GM12878 (cell line): Measurements from ENCODE around the gene DCP1A. TPM values are rescaled to one million over a fixed set of nuclear protein-coding genes. Genes with fewer than 3 reads are reported as not detected.

Source experiments
- BCL11A ChIP-seq: IDR thresholded peaks from 2 replicates; pipeline ENCODE4 v1.6.1; 2011; ENCODE audit warnings: low read depth, low read length
- BCL3 ChIP-seq: IDR thresholded peaks from 2 replicates; pipeline ENCODE4 v1.6.1; 2011; ENCODE audit warnings: borderline replicate concordance, low read depth, mild to moderate bottlenecking, moderate library complexity, low read length; ENCODE audit not compliant: insufficient read depth, poor library complexity, severe bottlenecking
- BMI1 ChIP-seq: fragments of 450-650 bp; IDR thresholded peaks from 2 replicates; pipeline ENCODE4 v1.6.1; 2016; ENCODE audit warnings: mild to moderate bottlenecking, moderate library complexity, borderline replicate concordance
- CREB1 ChIP-seq: IDR thresholded peaks from 2 replicates; pipeline ENCODE4 v1.6.1; 2012; ENCODE audit warnings: low read depth, mild to moderate bottlenecking, inconsistent platforms
- E4F1 ChIP-seq: fragments of 450-650 bp; IDR thresholded peaks from 2 replicates; pipeline ENCODE4 v1.6.1; 2018; ENCODE audit warnings: borderline replicate concordance, mild to moderate bottlenecking; ENCODE audit not compliant: partially characterized antibody
- ESRRA ChIP-seq: IDR thresholded peaks from 2 replicates; pipeline ENCODE4 v1.6.1; 2012; ENCODE audit warnings: mild to moderate bottlenecking, low read length, improper control_type of control experiment
- HDAC6 ChIP-seq: fragments of 200-600 bp; sonication (generic); IDR thresholded peaks from one replicate; pipeline ENCODE4 v1.8.0; 2017; ENCODE audit warnings: antibody characterized with exemption; ENCODE audit not compliant: unreplicated experiment
- IKZF1 ChIP-seq: fragments of 450-650 bp; conservative IDR thresholded peaks from 2 replicates; pipeline ENCODE4 v1.6.1; 2017; ENCODE audit warnings: antibody characterized with exemption, mild to moderate bottlenecking
- IKZF2 ChIP-seq, 2 experiments: fragments of 450-650 bp; IDR thresholded peaks; 2 replicates each; pipeline ENCODE4 v1.6.1; 2017; ENCODE audit warnings: mild to moderate bottlenecking in 2 of 2, moderate library complexity in 2 of 2
- JUND ChIP-seq: IDR thresholded peaks from 2 replicates; pipeline ENCODE4 v1.6.1; 2012; ENCODE audit warnings: low read depth, mild to moderate bottlenecking, low read length, improper control_type of control experiment, moderate library complexity
- KLF5 ChIP-seq: fragments of 450-650 bp; IDR thresholded peaks from 2 replicates; pipeline ENCODE4 v1.6.1; 2014; ENCODE audit warnings: mild to moderate bottlenecking; ENCODE audit not compliant: partially characterized antibody
- MYB ChIP-seq: fragments of 150-350 bp; IDR thresholded peaks from 2 replicates; pipeline ENCODE4 v1.6.1; 2014; ENCODE audit warnings: mild to moderate bottlenecking, low read depth, low read length, borderline replicate concordance
- NBN ChIP-seq: fragments of 450-650 bp; IDR thresholded peaks from 2 replicates; pipeline ENCODE4 v1.6.1; 2016
- PAX5 ChIP-seq: IDR thresholded peaks from 2 replicates; pipeline ENCODE4 v1.6.1; 2011; ENCODE audit warnings: low read depth, low read length, borderline replicate concordance
- PAX8 ChIP-seq: fragments of 450-650 bp; IDR thresholded peaks from 2 replicates; pipeline ENCODE4 v1.6.1; 2017; ENCODE audit warnings: mild to moderate bottlenecking, moderate library complexity
- PBX3 ChIP-seq: IDR thresholded peaks from 2 replicates; pipeline ENCODE4 v1.6.1; 2011; ENCODE audit warnings: mild to moderate bottlenecking, low read depth, low read length, moderate library complexity; ENCODE audit not compliant: insufficient replicate concordance
- PML ChIP-seq: IDR thresholded peaks from 2 replicates; pipeline ENCODE4 v1.6.1; 2012; ENCODE audit warnings: low read length, inconsistent platforms
- POLR2AphosphoS2 ChIP-seq: IDR thresholded peaks from 2 replicates; pipeline ENCODE4 v1.6.1; 2011; ENCODE audit warnings: low read depth, mild to moderate bottlenecking, low read length, improper control_type of control experiment, moderate library complexity
- RAD21 ChIP-seq: IDR thresholded peaks from 2 replicates; pipeline ENCODE4 v1.6.1; 2011; ENCODE audit warnings: mild to moderate bottlenecking, low read depth, low read length, moderate library complexity; ENCODE audit not compliant: insufficient read depth
- SP1 ChIP-seq: IDR thresholded peaks from one replicate; pipeline ENCODE4 v1.6.1; 2011; ENCODE audit warnings: low read depth, low read length
- SREBF2 ChIP-seq: IDR thresholded peaks from 2 replicates; pipeline ENCODE4 v1.6.1; 2012; ENCODE audit warnings: mild to moderate bottlenecking, low read length
- TBL1XR1 ChIP-seq: IDR thresholded peaks from 2 replicates; pipeline ENCODE4 v1.6.1; 2012; ENCODE audit warnings: low read depth, low read length, improper control_type of control experiment
- TCF3 ChIP-seq: IDR thresholded peaks from 2 replicates; pipeline ENCODE4 v1.6.1; 2012; ENCODE audit warnings: low read depth, mild to moderate bottlenecking, low read length, borderline replicate concordance; ENCODE audit not compliant: insufficient read depth
- WRNIP1 ChIP-seq: IDR thresholded peaks from 2 replicates; pipeline ENCODE4 v1.6.1; 2011; ENCODE audit warnings: low read depth, low read length, improper control_type of control experiment, borderline replicate concordance
- ZNF274 ChIP-seq: IDR thresholded peaks from one replicate; pipeline ENCODE4 v1.8.0; 2011; ENCODE audit not compliant: insufficient read length, insufficient read depth
- ZNF384 ChIP-seq: IDR thresholded peaks from 2 replicates; pipeline ENCODE4 v1.6.1; 2012; ENCODE audit warnings: low read depth, mild to moderate bottlenecking, low read length, improper control_type of control experiment, borderline replicate concordance
- polyA plus RNA-seq, 11 experiments: library from polyadenylated mRNA; depleted of rRNA in 4 of 11; unstranded in 6 of 11; stranded (reverse) in 5 of 11; fragments of >200 nt; fragmentation: Nextera tagmentation in 4 of 11; fragmentation: Illumina TruSeq in 1 of 11; extraction: Ambion mirVana in 4 of 11; extraction: Trizol in 1 of 11; gene quantifications; 1 replicate in 1 of 11; 2 replicates in 10 of 11; pipeline versions ENCODE4 v1.2.1 to v1.2.3, GENCODE V29; 2011 to 2016; ENCODE audit warnings: inconsistent platforms in 2 of 11, missing spikeins in 2 of 11, low read depth in 1 of 11
- total RNA-seq, 4 experiments: library from RNA; depleted of rRNA in 3 of 4; stranded (reverse); fragments of >200 nt in 3 of 4; fragmentation: Illumina TruSeq in 1 of 4; extraction: Trizol in 1 of 4; gene quantifications; 2 replicates each; pipeline versions ENCODE4 v1.2.1 to v1.2.3, GENCODE V29; 2013 to 2021

Gene DCP1A
- total and polyA plus RNA-seq, 10 of the 15 experiments (the other 5 are each of a cell fraction or from before 2014, with no cell fraction given), result 12.5 to 34.6 (median 16.3) TPM

GRCh38 chr3:53254509-53255422 is 92.6 kb downstream of the DCP1A start (continued):
- TF ChIP-seq BCL3, result no peak
- peak; percentile 22 to 27; a peak in 2 of 4 replicates for TF ChIP-seq IKZF2 (IDR thresholded peaks at IDR 0.05)
- no peak; the same call in 1 of the 2 replicates for TF ChIP-seq TCF3
- no peak for TF ChIP-seq HDAC6
- peak; percentile 83 for TF ChIP-seq CREB1
- no peak for TF ChIP-seq KLF5
- no peak for TF ChIP-seq ZNF384
- no peak for TF ChIP-seq BCL11A
- no peak for TF ChIP-seq PAX8
- no peak for TF ChIP-seq ZNF274
- TF ChIP-seq TBL1XR1, result no peak
- no peak for TF ChIP-seq POLR2AphosphoS2
- no peak for TF ChIP-seq ESRRA
- no peak for TF ChIP-seq IKZF1
- TF ChIP-seq E4F1, result no peak
- no peak for TF ChIP-seq JUND
- no peak for TF ChIP-seq SREBF2
- no peak for TF ChIP-seq BMI1
- TF ChIP-seq WRNIP1, result no peak
- TF ChIP-seq PML, result no peak
- peak; percentile 25 for TF ChIP-seq SP1
- TF ChIP-seq MYB, result no peak
- peak; percentile 50; the same call in 1 of the 2 replicates for TF ChIP-seq NBN
- no peak for TF ChIP-seq RAD21
- TF ChIP-seq PBX3, result no peak
- no peak for TF ChIP-seq PAX5
